LNCaP clone FGC (cell line): ENCODE measurements around the gene ACBD6.

Source experiments
- DNase-seq: peaks from one replicate; pipeline ENCODE4 v3.0.0-alpha.2; 2011; ENCODE audit warnings: low read depth
- H3K4me3 ChIP-seq: 2 replicates; pipeline ENCODE4 v1.5.1; 2011; ENCODE audit warnings: mild to moderate bottlenecking, low read depth, low read length, control low read depth
- TF ChIP-seq, protein P1 (sequence below): IDR thresholded peaks from 2 replicates; pipeline ENCODE4 v1.5.1; 2012; ENCODE audit warnings: mild to moderate bottlenecking; ENCODE audit not compliant: control insufficient read depth, insufficient read depth; ENCODE audit errors: extremely low read depth

Gene ACBD6

DNA sequence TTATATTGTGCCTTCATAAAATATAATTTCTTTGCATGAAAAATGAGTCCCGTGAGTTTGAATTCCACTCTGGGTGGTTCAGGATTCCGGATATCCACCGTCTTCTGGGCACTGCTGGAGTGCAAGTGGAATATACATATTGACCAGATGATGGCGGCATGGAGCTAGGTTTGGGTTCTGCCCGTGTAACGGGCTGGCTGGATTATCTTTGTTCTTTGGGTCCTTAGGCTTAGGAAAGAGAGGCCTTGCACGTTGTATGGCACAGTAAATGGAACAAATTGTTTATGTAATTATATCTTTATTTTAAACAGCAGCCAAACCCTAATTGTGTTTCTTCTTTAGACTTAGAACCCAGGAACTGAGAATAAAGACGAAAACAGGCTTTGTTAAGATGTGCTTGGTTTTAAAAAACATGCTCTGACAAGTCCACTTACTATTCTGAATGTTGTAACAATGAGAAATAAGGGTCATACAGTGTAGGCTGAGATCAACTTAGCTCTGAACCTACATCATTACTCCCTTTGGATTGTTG is 13.5 kb upstream of the ACBD6 start:
- H3K4me3 ChIP-seq: no peak overlapping the region
- DNase-seq: no peak
- TF ChIP-seq, protein P1, sequence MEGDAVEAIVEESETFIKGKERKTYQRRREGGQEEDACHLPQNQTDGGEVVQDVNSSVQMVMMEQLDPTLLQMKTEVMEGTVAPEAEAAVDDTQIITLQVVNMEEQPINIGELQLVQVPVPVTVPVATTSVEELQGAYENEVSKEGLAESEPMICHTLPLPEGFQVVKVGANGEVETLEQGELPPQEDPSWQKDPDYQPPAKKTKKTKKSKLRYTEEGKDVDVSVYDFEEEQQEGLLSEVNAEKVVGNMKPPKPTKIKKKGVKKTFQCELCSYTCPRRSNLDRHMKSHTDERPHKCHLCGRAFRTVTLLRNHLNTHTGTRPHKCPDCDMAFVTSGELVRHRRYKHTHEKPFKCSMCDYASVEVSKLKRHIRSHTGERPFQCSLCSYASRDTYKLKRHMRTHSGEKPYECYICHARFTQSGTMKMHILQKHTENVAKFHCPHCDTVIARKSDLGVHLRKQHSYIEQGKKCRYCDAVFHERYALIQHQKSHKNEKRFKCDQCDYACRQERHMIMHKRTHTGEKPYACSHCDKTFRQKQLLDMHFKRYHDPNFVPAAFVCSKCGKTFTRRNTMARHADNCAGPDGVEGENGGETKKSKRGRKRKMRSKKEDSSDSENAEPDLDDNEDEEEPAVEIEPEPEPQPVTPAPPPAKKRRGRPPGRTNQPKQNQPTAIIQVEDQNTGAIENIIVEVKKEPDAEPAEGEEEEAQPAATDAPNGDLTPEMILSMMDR: peak; percentile 94

DNA sequence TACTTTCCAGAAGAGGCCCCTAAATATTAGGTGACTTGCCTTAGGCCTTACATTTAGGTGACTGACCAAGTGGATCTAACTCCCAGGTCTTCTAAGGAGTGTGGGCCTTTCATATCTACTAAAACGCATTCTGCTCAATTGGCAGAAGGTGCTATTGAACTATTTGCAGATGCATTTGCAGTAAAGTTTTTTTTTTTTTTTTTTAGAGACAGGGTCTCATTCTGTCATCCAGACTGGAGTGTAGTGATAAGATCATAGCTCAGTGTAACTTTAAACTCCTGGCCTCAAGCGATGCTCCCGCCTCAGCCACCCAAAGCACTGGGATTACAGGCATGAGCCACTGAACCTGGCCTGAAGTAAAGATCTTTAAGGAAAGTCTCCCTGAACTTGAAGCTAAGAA is 13.0 kb upstream of the ACBD6 start:
- H3K4me3 ChIP-seq: no peak overlapping the region
- TF ChIP-seq, protein P1: no peak
- DNase-seq: no peak

DNA sequence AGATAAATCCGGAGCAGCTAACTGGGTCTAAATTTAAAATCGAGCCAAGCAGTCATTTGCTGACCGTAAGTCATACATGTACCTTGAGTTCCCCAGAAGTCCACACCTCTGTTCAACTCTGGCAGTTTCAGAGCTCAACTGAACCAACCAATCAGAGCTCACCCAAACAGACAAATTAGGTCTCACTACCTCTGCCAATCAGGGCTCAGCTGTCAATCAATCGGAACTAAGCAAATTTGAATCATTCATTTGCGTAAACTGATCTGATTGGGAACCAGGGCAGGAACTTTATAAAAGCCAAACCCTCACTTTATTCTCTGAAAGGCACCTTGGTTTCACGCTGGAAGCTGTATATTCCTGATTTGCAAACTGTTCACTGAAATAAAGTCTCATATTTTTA is 11.2 kb upstream of the ACBD6 start:
- no peak for DNase-seq
- H3K4me3 ChIP-seq: no peak overlapping the region
- TF ChIP-seq, protein P1: no peak

DNA sequence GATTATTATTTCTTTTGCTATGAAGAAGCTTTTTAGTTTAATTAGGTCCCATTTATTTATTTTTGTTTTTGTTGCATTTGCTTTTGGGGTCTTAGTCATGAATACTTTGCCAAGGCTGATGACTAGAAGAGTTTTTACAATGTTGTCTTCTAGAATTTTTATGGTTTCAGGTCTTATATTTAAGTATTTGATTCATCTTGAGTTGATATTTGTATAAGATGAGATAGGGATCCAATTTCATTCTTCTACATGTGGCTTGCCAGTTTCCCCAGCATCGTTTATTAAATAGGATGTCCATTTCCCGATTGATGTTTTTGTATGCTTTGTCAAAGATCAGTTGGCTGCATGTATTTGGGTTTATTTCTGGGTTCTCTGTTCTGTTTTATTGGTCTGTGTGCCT is 8.5 kb upstream of the ACBD6 start:
- TF ChIP-seq, protein P1: no peak
- no peak for DNase-seq
- H3K4me3 ChIP-seq: no peak overlapping the region

DNA sequence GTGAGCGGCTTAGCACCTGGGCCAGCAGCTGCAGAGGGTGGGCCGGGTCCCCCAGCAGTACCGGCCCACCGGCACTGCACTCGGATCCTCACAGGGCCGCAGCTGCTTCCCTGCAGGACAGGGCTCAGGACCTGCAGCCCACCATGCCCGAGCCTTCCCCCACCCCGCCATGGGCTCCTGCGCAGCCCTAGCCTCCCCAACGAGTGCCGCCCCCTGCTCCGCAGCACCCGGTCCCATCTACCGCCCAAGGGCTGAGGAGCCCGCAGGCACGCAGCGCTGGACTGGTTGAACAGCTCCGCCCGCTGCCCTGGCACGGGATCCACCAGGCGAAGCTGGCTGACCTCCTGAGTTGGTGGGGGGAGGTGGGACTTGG is 6.3 kb upstream of the ACBD6 start:
- DNase-seq: no peak
- no peak overlapping the region for H3K4me3 ChIP-seq
- TF ChIP-seq, protein P1: no peak

DNA sequence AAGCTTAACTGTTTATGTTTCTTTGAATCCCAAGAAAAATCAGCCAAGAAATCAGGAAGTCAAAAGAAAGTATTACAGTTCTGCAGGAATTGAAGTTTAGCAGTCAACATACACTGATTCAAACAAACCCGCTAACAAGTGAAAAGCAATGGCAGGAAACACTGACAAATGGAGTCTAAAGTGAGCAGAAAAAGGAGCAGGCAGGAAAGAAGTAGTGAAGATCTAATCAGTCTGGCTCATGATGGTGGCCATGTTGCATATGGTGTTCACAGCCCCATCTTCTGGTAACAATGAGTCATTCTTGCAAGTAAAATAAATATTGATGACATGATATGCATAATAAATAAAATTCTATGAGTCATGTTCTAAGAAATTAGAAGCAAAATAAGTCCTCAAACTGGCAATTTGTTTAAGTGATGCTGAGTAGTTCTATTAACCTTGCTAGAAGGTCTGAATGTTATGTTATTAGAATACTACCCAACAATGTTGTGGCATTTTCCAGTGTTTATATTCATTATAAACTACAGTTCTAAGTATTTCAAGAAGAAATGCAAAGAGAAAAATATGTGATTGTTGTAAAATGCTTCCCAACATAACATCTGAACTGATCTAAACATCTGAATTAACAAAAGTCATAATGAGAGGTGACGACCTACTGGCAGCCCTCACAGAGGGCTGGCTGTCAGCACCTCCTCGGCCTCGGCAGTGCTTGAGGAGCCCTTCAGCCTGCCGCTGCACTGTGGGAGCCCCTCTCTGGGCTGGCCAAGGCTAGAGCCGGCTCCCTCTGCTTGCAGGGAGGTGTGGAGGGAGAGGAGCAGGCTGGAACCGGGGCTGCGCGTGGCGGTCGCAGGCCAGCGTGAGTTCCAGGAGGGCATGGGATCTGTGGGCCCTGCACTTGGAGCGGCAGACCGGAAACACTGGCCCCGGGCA is 5.7 kb upstream of the ACBD6 start:
- TF ChIP-seq, protein P1: no peak
- no peak overlapping the region for H3K4me3 ChIP-seq
- no peak for DNase-seq
